Vagina (tissue), 2 donors: ENCODE data around the gene GPM6B. TPM values are rescaled to one million over a fixed set of nuclear protein-coding genes. Genes with fewer than 3 reads are reported as not detected.

Source experiments
- DNase-seq, 2 donors: peaks; one replicate each; pipeline ENCODE4 v3.0.0-alpha.2; 2017; ENCODE audit errors: extremely low spot score in 2 of 2
- H3K27ac ChIP-seq: fragments of 200-600 bp; sonication (generic); one replicate; pipeline ENCODE4 v1.5.1; 2019
- H3K27me3 ChIP-seq: fragments of 200-600 bp; sonication (generic); one replicate; pipeline ENCODE4 v1.5.1; 2019
- H3K36me3 ChIP-seq, 2 donors: fragments of 200-600 bp; sonication (generic); one replicate each; pipeline ENCODE4 v1.5.1; 2017 to 2019
- H3K4me1 ChIP-seq: fragments of 200-600 bp; sonication (generic); one replicate; pipeline ENCODE4 v1.5.1; 2019
- H3K4me3 ChIP-seq, 2 donors: fragments of 200-600 bp; sonication (generic); 1 replicate in 1 of 2; 2 replicates in 1 of 2; pipeline ENCODE4 v1.5.1; 2016 to 2019
- H3K9me3 ChIP-seq: fragments of 200-600 bp; sonication (generic); one replicate; pipeline ENCODE4 v1.5.1; 2019
- CTCF ChIP-seq, 3 experiments: fragments of 450-650 bp in 2 of 3; fragments of 200-600 bp in 1 of 3; sonication (generic) in 1 of 3; IDR thresholded peaks; one replicate each; pipeline ENCODE4 v1.5.1; 2017 to 2019; ENCODE audit warnings: antibody characterized with exemption in 3 of 3, mild to moderate bottlenecking in 2 of 3, moderate library complexity in 2 of 3
- POLR2A ChIP-seq, 2 donors: fragments of 450-650 bp; IDR thresholded peaks; one replicate each; pipeline ENCODE4 v1.6.1; 2017; ENCODE audit warnings: antibody characterized with exemption in 2 of 2, mild to moderate bottlenecking in 2 of 2, moderate library complexity in 2 of 2
- POLR2AphosphoS5 ChIP-seq, 2 donors: sonication (generic); formaldehyde crosslinking; IDR thresholded peaks; one replicate each; pipeline ENCODE4 v1.9.0; 2017; ENCODE audit warnings: antibody characterized with exemption in 2 of 2, mild to moderate bottlenecking in 2 of 2, low read depth in 1 of 2; ENCODE audit not compliant: insufficient read depth in 1 of 2
- intact Hi-C: fragments of 100-400 bp; cut with DNase I; formaldehyde crosslinking; loops from one replicate; pipeline ENCODE4 v1.15.1; 2023
- total RNA-seq: library from RNA; depleted of rRNA; stranded (reverse); fragments of >200 nt; gene quantifications from one replicate; pipeline ENCODE4 v1.2.3, GENCODE V29; 2016

Gene GPM6B
- total RNA-seq, 1 donor from 2014 or later, result 15.7 TPM

- TF ChIP-seq POLR2A (IDR thresholded peaks at IDR 0.05), result no peak
- no peak for TF ChIP-seq CTCF (IDR thresholded peaks at IDR 0.05)
- TF ChIP-seq POLR2AphosphoS5 (IDR thresholded peaks at IDR 0.05; ENCODE audit: insufficient read depth in 1 of 2, low read depth in 1 of 2), result no peak
- no peaks in the 10 kb centered on the region for H3K9me3 ChIP-seq
- no peak overlapping the region for H3K4me3 ChIP-seq
- intact Hi-C loops, result no loop called here
- no peak for DNase-seq
- H3K4me1 ChIP-seq, result no peaks in the 10 kb centered on the region
- no peak overlapping the region for H3K27ac ChIP-seq
- no peaks in the 10 kb centered on the region for H3K27me3 ChIP-seq
- H3K36me3 ChIP-seq, result no peaks in the 10 kb centered on the region
These were observed 8.0 kb downstream of the GPM6B start for GRCh38 chrX:13808865-13809264.

GRCh38 chrX:13808293-13808692 is 8.6 kb downstream of the GPM6B start:
- Histone ChIP-seq H3K4me1 (no peaks in the 10 kb centered on the region), H3K27ac (no peak overlapping the region)
- intact Hi-C loops, result no loop called here

GRCh38 chrX:13805241-13805640 is 11.7 kb downstream of the GPM6B start:
- H3K36me3 ChIP-seq, result no peaks in the 10 kb centered on the region
- DNase-seq, result no peak
- H3K9me3 ChIP-seq, result no peaks in the 10 kb centered on the region
- H3K4me3 ChIP-seq, result no peak overlapping the region
- TF ChIP-seq POLR2A (IDR thresholded peaks at IDR 0.05), result no peak
- TF ChIP-seq CTCF (IDR thresholded peaks at IDR 0.05), result no peak
- no peak for TF ChIP-seq POLR2AphosphoS5 (IDR thresholded peaks at IDR 0.05; ENCODE audit: insufficient read depth in 1 of 2, low read depth in 1 of 2)
- H3K27ac ChIP-seq, result no peak overlapping the region
- no peaks in the 10 kb centered on the region for H3K4me1 ChIP-seq
- no peaks in the 10 kb centered on the region for H3K27me3 ChIP-seq
- intact Hi-C loops, result no loop called here

More at GRCh38 chrX:13808293-13808692, 8.6 kb downstream of the GPM6B start:
- TF ChIP-seq POLR2AphosphoS5 (IDR thresholded peaks at IDR 0.05; ENCODE audit: insufficient read depth in 1 of 2, low read depth in 1 of 2) (no peak), POLR2A (IDR thresholded peaks at IDR 0.05) (no peak), CTCF (IDR thresholded peaks at IDR 0.05) (no peak)
- Histone ChIP-seq H3K27me3 (no peaks in the 10 kb centered on the region), H3K9me3 (no peaks in the 10 kb centered on the region), H3K36me3 (no peaks in the 10 kb centered on the region), H3K4me3 (no peak overlapping the region)
- DNase-seq, result no peak

- no peak for TF ChIP-seq POLR2A (IDR thresholded peaks at IDR 0.05)
- TF ChIP-seq POLR2AphosphoS5 (IDR thresholded peaks at IDR 0.05; ENCODE audit: insufficient read depth in 1 of 2, low read depth in 1 of 2), result no peak
- no peak for TF ChIP-seq CTCF (IDR thresholded peaks at IDR 0.05)
- H3K27me3 ChIP-seq, result no peaks in the 10 kb centered on the region
- H3K27ac ChIP-seq, result no peak overlapping the region
- H3K4me3 ChIP-seq, result no peak overlapping the region
- intact Hi-C loops, result no loop called here
- no peaks in the 10 kb centered on the region for H3K9me3 ChIP-seq
- DNase-seq, result no peak
- no peaks in the 10 kb centered on the region for H3K36me3 ChIP-seq
- H3K4me1 ChIP-seq, result no peaks in the 10 kb centered on the region
These were observed 13.8 kb downstream of the GPM6B start for GRCh38 chrX:13803116-13803515.

- intact Hi-C loops, result no loop called here
- no peak overlapping the region for H3K27ac ChIP-seq
- TF ChIP-seq POLR2A (IDR thresholded peaks at IDR 0.05) (no peak), CTCF (IDR thresholded peaks at IDR 0.05) (no peak), POLR2AphosphoS5 (IDR thresholded peaks at IDR 0.05; ENCODE audit: insufficient read depth in 1 of 2, low read depth in 1 of 2) (no peak)
- no peaks in the 10 kb centered on the region for H3K9me3 ChIP-seq
- H3K27me3 ChIP-seq, result no peaks in the 10 kb centered on the region
- DNase-seq, result no peak
- no peak overlapping the region for H3K4me3 ChIP-seq
- H3K36me3 ChIP-seq, result no peaks in the 10 kb centered on the region
- H3K4me1 ChIP-seq, result no peaks in the 10 kb centered on the region
These were observed 18.7 kb downstream of the GPM6B start for GRCh38 chrX:13798184-13798583.
